HCT116 (cell line): Measurements from ENCODE around the gene TMEM214. TPM values are rescaled to one million over a fixed set of nuclear protein-coding genes. Genes with fewer than 3 reads are reported as not detected.

Experiments used
- ATAC-seq: fragments of 200-7000 bp; cut with Tn5 transposase; 2 replicates; pipeline ENCODE4 v1.9.1; 2020; ENCODE audit warnings: mild to moderate bottlenecking, moderate library complexity
- BruUV-seq: library from RNA; stranded (reverse); fragments of 400-500 nt; replicated peaks from 2 replicates; lab custom pipeline; 2021; lab: Mats Ljungman, UMichigan
- CTCF ChIA-PET: fragments of 300-600 bp; sonication (Branson Sonifier 250); formaldehyde crosslinking; loops from one replicate; lab custom pipeline; 2021; ENCODE audit warnings: antibody characterized with exemption; lab: Charles Lee
- POLR2A ChIA-PET: fragments of 300-600, 350-600 bp; sonication (Branson Sonifier 250); formaldehyde crosslinking; loops from one replicate; lab custom pipeline; 2021; ENCODE audit warnings: antibody characterized with exemption; lab: Charles Lee
- RAD21 ChIA-PET, 2 experiments: fragments of 300-600 bp; sonication (Branson Sonifier 250); formaldehyde crosslinking; loops; one replicate each; lab custom pipeline; 2023; ENCODE audit warnings: low total read pairs in 2 of 2; ENCODE audit not compliant: uncharacterized antibody in 2 of 2, unreplicated experiment in 2 of 2, low non-redundant PET in 1 of 2; lab: Charles Lee
- DNase-seq: peaks from one replicate; pipeline ENCODE4 v3.0.0-alpha.2; 2010; ENCODE audit warnings: low read depth, low spot score
- H2AFZ ChIP-seq: fragments of 200-600 bp; shearing (Covaris generic), sonication (generic); 2 replicates; pipeline ENCODE4 v1.6.1; 2017; ENCODE audit warnings: low read depth, mixed run types, mixed read lengths, antibody characterized with exemption, low read length; ENCODE audit not compliant: poor library complexity, severe bottlenecking
- H3K27ac ChIP-seq: 2 replicates; pipeline ENCODE4 v1.5.1; 2012; ENCODE audit warnings: low read depth, low read length
- H3K27me3 ChIP-seq: fragments of 200-600 bp; sonication (generic); 2 replicates; pipeline ENCODE4 v1.6.1; 2016; ENCODE audit warnings: mixed run types, low read length, mixed read lengths; ENCODE audit not compliant: insufficient read depth
- H3K36me3 ChIP-seq, 2 experiments: fragments of 200-500 bp in 1 of 2; fragments of 200-600 bp in 1 of 2; sonication (Bioruptor generic) in 1 of 2; sonication (generic) in 1 of 2; 2 replicates each; pipeline versions ENCODE4 v1.5.1 to v1.6.1; 2014 to 2016; ENCODE audit warnings: low read length in 2 of 2, inconsistent platforms in 1 of 2, mixed read lengths in 1 of 2, mixed run types in 1 of 2; ENCODE audit not compliant: insufficient read depth in 2 of 2, control insufficient read depth in 1 of 2
- H3K4me1 ChIP-seq, 2 experiments: fragments of 200-600 bp in 1 of 2; sonication (generic) in 1 of 2; 2 replicates each; pipeline versions ENCODE4 v1.5.1 to v1.6.1; 2012 to 2017; ENCODE audit warnings: low read length in 2 of 2, inconsistent platforms in 1 of 2, mild to moderate bottlenecking in 1 of 2, mixed read lengths in 1 of 2, mixed run types in 1 of 2, moderate library complexity in 1 of 2; ENCODE audit not compliant: insufficient read depth in 2 of 2, control insufficient read depth in 1 of 2
- H3K4me2 ChIP-seq: fragments of 200-600 bp; sonication (generic); 2 replicates; pipeline ENCODE4 v1.6.1; 2017; ENCODE audit warnings: mixed run types, low read length, mixed read lengths
- H3K4me3 ChIP-seq, 2 experiments: fragments of 200-600 bp in 1 of 2; sonication (generic) in 1 of 2; replicated peaks in 1 of 2; 2 replicates each; pipeline ENCODE4 v1.5.1; 2011 to 2016; ENCODE audit warnings: low read length in 2 of 2, control low read depth in 1 of 2, low read depth in 1 of 2, mild to moderate bottlenecking in 1 of 2, mixed read lengths in 1 of 2, mixed run types in 1 of 2
- H3K79me2 ChIP-seq: fragments of 200-600 bp; sonication (generic); 2 replicates; pipeline ENCODE4 v1.6.1; 2017; ENCODE audit warnings: mild to moderate bottlenecking, mixed run types, low read length, moderate library complexity, mixed read lengths; ENCODE audit not compliant: insufficient read depth
- H3K9ac ChIP-seq: fragments of 200-600 bp; sonication (generic); 2 replicates; pipeline ENCODE4 v1.6.1; 2016; ENCODE audit warnings: low read length, mixed read lengths
- H3K9me2 ChIP-seq: fragments of 200-600 bp; sonication (generic), shearing (Covaris generic); 2 replicates; pipeline ENCODE4 v1.6.1; 2017; ENCODE audit warnings: mixed run types, mild to moderate bottlenecking, moderate library complexity; ENCODE audit not compliant: insufficient read depth
- H3K9me3 ChIP-seq, 2 experiments: fragments of 200-500 bp in 1 of 2; fragments of 200-600 bp in 1 of 2; sonication (Bioruptor generic) in 1 of 2; sonication (generic) in 1 of 2; 2 replicates each; pipeline ENCODE4 v1.6.1; 2014 to 2017; ENCODE audit warnings: low read length in 2 of 2, mixed read lengths in 2 of 2, inconsistent platforms in 1 of 2, low read depth in 1 of 2, mild to moderate bottlenecking in 1 of 2, mixed run types in 1 of 2, moderate library complexity in 1 of 2; ENCODE audit not compliant: control insufficient read depth in 1 of 2, insufficient read depth in 1 of 2
- H4K20me1 ChIP-seq: fragments of 200-600 bp; sonication (generic), shearing (Covaris generic); 2 replicates; pipeline ENCODE4 v1.6.1; 2017; ENCODE audit warnings: mixed run types, mild to moderate bottlenecking, moderate library complexity; ENCODE audit not compliant: insufficient read depth
- ATF3 ChIP-seq: IDR thresholded peaks from 2 replicates; pipeline ENCODE4 v1.6.1; 2012
- CBX3 ChIP-seq: IDR thresholded peaks from 2 replicates; pipeline ENCODE4 v1.6.1; 2012; ENCODE audit warnings: low read depth
- CEBPB ChIP-seq: IDR thresholded peaks from 2 replicates; pipeline ENCODE4 v1.6.1; 2012; ENCODE audit warnings: low read depth
- CTCF ChIP-seq, 3 experiments: fragments of 200-600 bp in 1 of 3; sonication (generic) in 1 of 3; IDR thresholded peaks in 2 of 3; conservative IDR thresholded peaks in 1 of 3; 2 replicates each; pipeline ENCODE4 v1.5.1; 2012 to 2017; ENCODE audit warnings: low read depth in 2 of 3, low read length in 2 of 3, antibody characterized with exemption in 1 of 3, borderline replicate concordance in 1 of 3, control low read depth in 1 of 3, mild to moderate bottlenecking in 1 of 3, mixed read lengths in 1 of 3, mixed run types in 1 of 3, moderate library complexity in 1 of 3; ENCODE audit not compliant: insufficient read depth in 1 of 3
- EGR1 ChIP-seq: IDR thresholded peaks from 2 replicates; pipeline ENCODE4 v1.6.1; 2012; ENCODE audit warnings: low read depth
- ELF1 ChIP-seq: IDR thresholded peaks from 2 replicates; pipeline ENCODE4 v1.6.1; 2012; ENCODE audit warnings: low read depth, borderline replicate concordance
- EZH2 ChIP-seq: fragments of 200-600 bp; sonication (generic); IDR thresholded peaks from 2 replicates; pipeline ENCODE4 v1.6.1; 2017; ENCODE audit warnings: antibody characterized with exemption, mixed run types
- EZH2phosphoT487 ChIP-seq: fragments of 200-600 bp; IDR thresholded peaks from 2 replicates; pipeline ENCODE4 v1.6.1; 2018; ENCODE audit warnings: antibody characterized with exemption, borderline replicate concordance
- FOSL1 ChIP-seq: IDR thresholded peaks from 2 replicates; pipeline ENCODE4 v1.6.1; 2012; ENCODE audit warnings: low read depth
- JUND ChIP-seq: IDR thresholded peaks from 2 replicates; pipeline ENCODE4 v1.6.1; 2012
- POLR2A ChIP-seq: IDR thresholded peaks from 2 replicates; pipeline ENCODE4 v1.7.0; 2011; ENCODE audit warnings: borderline replicate concordance; ENCODE audit not compliant: insufficient read depth, insufficient read length; ENCODE audit errors: extremely low read depth
- RAD21 ChIP-seq: IDR thresholded peaks from 2 replicates; pipeline ENCODE4 v1.6.1; 2012; ENCODE audit warnings: low read depth, mild to moderate bottlenecking
- REST ChIP-seq: IDR thresholded peaks from 2 replicates; pipeline ENCODE4 v1.6.1; 2012; ENCODE audit warnings: low read depth
- SIN3A ChIP-seq: IDR thresholded peaks from 2 replicates; pipeline ENCODE4 v1.6.1; 2012; ENCODE audit warnings: low read depth
- SP1 ChIP-seq: IDR thresholded peaks from 2 replicates; pipeline ENCODE4 v1.6.1; 2012; ENCODE audit warnings: low read depth
- SRF ChIP-seq: IDR thresholded peaks from 2 replicates; pipeline ENCODE4 v1.6.1; 2012; ENCODE audit warnings: low read depth
- YY1 ChIP-seq: IDR thresholded peaks from 2 replicates; pipeline ENCODE4 v1.6.1; 2011; ENCODE audit warnings: low read length, low read depth, moderate library complexity, mild to moderate bottlenecking; ENCODE audit not compliant: insufficient replicate concordance; ENCODE audit errors: extremely low read depth
- ZBTB33 ChIP-seq: IDR thresholded peaks from 2 replicates; pipeline ENCODE4 v1.6.1; 2011; ENCODE audit warnings: mild to moderate bottlenecking, low read length, moderate library complexity; ENCODE audit not compliant: insufficient replicate concordance; ENCODE audit errors: extremely low read depth
- ZNF274 ChIP-seq: fragments of 200-500 bp; sonication (Bioruptor generic); IDR thresholded peaks from 2 replicates; pipeline ENCODE4 v1.6.1; 2014; ENCODE audit warnings: mild to moderate bottlenecking, low read depth, low read length, inconsistent platforms
- intact Hi-C: fragments of 100-400 bp; cut with micrococcal nuclease; formaldehyde crosslinking; loops from 2 replicates; pipeline ENCODE4 v1.10.0; 2022
- total RNA-seq: library from RNA; stranded (reverse); gene quantifications from one replicate; pipeline ENCODE4 v1.2.1, GENCODE V29; 2021; ENCODE audit not compliant: unreplicated experiment

The TMEM214 gene
- total RNA-seq, 1 experiment from 2014 or later, result 69.8 TPM

GRCh38 chr2:27042159-27042661 lies 9.4 kb downstream of the TMEM214 start:
- TSS peak; percentile 4 for BruUV-seq
- H3K36me3 ChIP-seq, result peaks cover 20 to 28% of the 10 kb centered on the region in 2 experiments; a peak in 3 of 4 replicates
- H3K79me2 ChIP-seq, result no peaks in the 10 kb centered on the region
- H3K9me2 ChIP-seq, result no peaks in the 10 kb centered on the region
- ATAC-seq (no peak), DNase-seq (no peak)
- ChIA-PET RAD21 (no interaction called here), POLR2A (no interaction called here), CTCF (no interaction called here)
- H3K4me2 ChIP-seq, result no peak overlapping the region
- peaks cover 5% of the 10 kb centered on the region; the same call in 1 of the 2 replicates for H4K20me1 ChIP-seq
- no peak overlapping the region for H2AFZ ChIP-seq
- H3K9ac ChIP-seq, result no peak overlapping the region
- no peaks in the 10 kb centered on the region for H3K27me3 ChIP-seq
- TF ChIP-seq SRF (no peak), FOSL1 (no peak), SP1 (no peak), POLR2A (no peak), YY1 (no peak), ATF3 (no peak), CTCF (IDR thresholded peaks at IDR 0.05 in 2 of 3, conservative IDR thresholded peaks at IDR 0.05 in 1 of 3; ENCODE audit: borderline replicate concordance in 1 of 3, insufficient read depth in 1 of 3, low read depth in 2 of 3, low read length in 2 of 3) (no peak), RAD21 (no peak), CEBPB (no peak), EZH2phosphoT487 (no peak), EGR1 (no peak), EZH2 (no peak), REST (no peak), SIN3A (no peak), ELF1 (no peak), CBX3 (no peak), JUND (no peak), ZNF274 (no peak), ZBTB33 (no peak)
- TF ChIP-seq, all 23 proteins: peak for 0
- intact Hi-C loops, result no loop called here
- no peaks in the 10 kb centered on the region for H3K4me1 ChIP-seq
- no peaks in the 10 kb centered on the region for H3K9me3 ChIP-seq
- no peak overlapping the region for H3K27ac ChIP-seq
- no peak overlapping the region for H3K4me3 ChIP-seq
